Lower lobe of right lung (tissue), 2 donors: ENCODE data around the gene EPDR1. TPM values are rescaled to one million over a fixed set of nuclear protein-coding genes. Genes with fewer than 3 reads are reported as not detected.

ENCODE experiments used
- ATAC-seq, 2 donors: fragments of 200-7000 bp; cut with Tn5 transposase; one replicate each; pipeline ENCODE4 v1.9.1; 2020 to 2022; ENCODE audit warnings: mild to moderate bottlenecking in 2 of 2, moderate library complexity in 2 of 2
- DNase-seq: peaks from one replicate; pipeline ENCODE4 v3.0.0-alpha.2; 2020
- H3K27ac ChIP-seq: fragments of 200-600 bp; one replicate; pipeline ENCODE4 v1.8.0; 2022
- H3K27me3 ChIP-seq: fragments of 200-600 bp; one replicate; pipeline ENCODE4 v1.8.0; 2022; ENCODE audit warnings: low read depth
- H3K36me3 ChIP-seq: fragments of 200-600 bp; one replicate; pipeline ENCODE4 v1.8.0; 2022; ENCODE audit warnings: mild to moderate bottlenecking
- H3K4me1 ChIP-seq: fragments of 200-600 bp; one replicate; pipeline ENCODE4 v1.8.0; 2022
- H3K4me3 ChIP-seq: fragments of 200-600 bp; one replicate; pipeline ENCODE4 v1.8.0; 2022; ENCODE audit warnings: mild to moderate bottlenecking
- H3K9me3 ChIP-seq: fragments of 200-600 bp; one replicate; pipeline ENCODE4 v1.8.0; 2022
- CTCF ChIP-seq: fragments of 200-600 bp; IDR thresholded peaks from one replicate; pipeline ENCODE4 v1.8.0; 2022; ENCODE audit warnings: antibody characterized with exemption, mild to moderate bottlenecking
- intact Hi-C: fragments of 100-400 bp; cut with DNase I; formaldehyde crosslinking; loops from one replicate; pipeline ENCODE4 v1.11.0; 2022
- total RNA-seq: library from RNA; stranded (reverse); fragmentation: NEBNext Ultra II Directional; extraction: Animal tissue kit (Norgen Biotek cat#: 25700); gene quantifications from one replicate; pipeline ENCODE4 v1.2.1, GENCODE V29; 2021
- donor health status: DM: no; HTN: yes; CAD: no; lungs with severe emphysema.

The EPDR1 gene
- total RNA-seq, 1 donor from 2014 or later = 66.0 TPM

- Histone ChIP-seq H3K4me1 (no peaks in the 10 kb centered on the region), H3K36me3 (peaks cover 6% of the 10 kb centered on the region), H3K9me3 (no peaks in the 10 kb centered on the region), H3K4me3 (no peak overlapping the region), H3K27me3 (no peaks in the 10 kb centered on the region), H3K27ac (no peak overlapping the region)
- intact Hi-C loops = no loop called here
- DNase-seq (no peak), ATAC-seq (no peak)
- TF ChIP-seq CTCF = no peak
Observed at GRCh38 chr7:37956791-37957190, 36.4 kb downstream of the EPDR1 start.

GRCh38 chr7:37957221-37957970 lies 37.0 kb downstream of the EPDR1 start:
- intact Hi-C loops = no loop called here
- H3K27ac ChIP-seq = no peak overlapping the region
- DNase-seq (no peak), ATAC-seq (no peak)
- peaks cover 3% of the 10 kb centered on the region for H3K36me3 ChIP-seq
- no peaks in the 10 kb centered on the region for H3K9me3 ChIP-seq
- H3K27me3 ChIP-seq = no peaks in the 10 kb centered on the region
- no peak for TF ChIP-seq CTCF
- H3K4me3 ChIP-seq = no peak overlapping the region
- H3K4me1 ChIP-seq = no peaks in the 10 kb centered on the region

- no peak overlapping the region for H3K27ac ChIP-seq
- no peaks in the 10 kb centered on the region for H3K27me3 ChIP-seq
- no peak overlapping the region for H3K4me3 ChIP-seq
- no peaks in the 10 kb centered on the region for H3K9me3 ChIP-seq
- no peaks in the 10 kb centered on the region for H3K4me1 ChIP-seq
- intact Hi-C loops = no loop called here
- DNase-seq (no peak), ATAC-seq (no peak)
- no peak for TF ChIP-seq CTCF
- no peaks in the 10 kb centered on the region for H3K36me3 ChIP-seq
Observed at GRCh38 chr7:37960483-37960882, 40.0 kb downstream of the EPDR1 start.

GRCh38 chr7:37961251-37961650 lies 40.8 kb downstream of the EPDR1 start:
- TF ChIP-seq CTCF = no peak
- Histone ChIP-seq H3K27ac (no peak overlapping the region), H3K4me1 (no peaks in the 10 kb centered on the region), H3K4me3 (no peak overlapping the region), H3K36me3 (no peaks in the 10 kb centered on the region), H3K9me3 (no peaks in the 10 kb centered on the region), H3K27me3 (no peaks in the 10 kb centered on the region)
- DNase-seq (no peak), ATAC-seq (no peak)
- intact Hi-C loops = no loop called here

- H3K36me3 ChIP-seq = no peaks in the 10 kb centered on the region
- H3K27ac ChIP-seq = no peak overlapping the region
- TF ChIP-seq CTCF = no peak
- no peaks in the 10 kb centered on the region for H3K4me1 ChIP-seq
- no peaks in the 10 kb centered on the region for H3K9me3 ChIP-seq
- ATAC-seq (no peak), DNase-seq (no peak)
- no peaks in the 10 kb centered on the region for H3K27me3 ChIP-seq
- no peak overlapping the region for H3K4me3 ChIP-seq
- intact Hi-C loops = no loop called here
Observed at GRCh38 chr7:37964196-37964595, 43.8 kb downstream of the EPDR1 start.
